Measurements from ENCODE around the gene MIDN.

Gene MIDN

DNA sequence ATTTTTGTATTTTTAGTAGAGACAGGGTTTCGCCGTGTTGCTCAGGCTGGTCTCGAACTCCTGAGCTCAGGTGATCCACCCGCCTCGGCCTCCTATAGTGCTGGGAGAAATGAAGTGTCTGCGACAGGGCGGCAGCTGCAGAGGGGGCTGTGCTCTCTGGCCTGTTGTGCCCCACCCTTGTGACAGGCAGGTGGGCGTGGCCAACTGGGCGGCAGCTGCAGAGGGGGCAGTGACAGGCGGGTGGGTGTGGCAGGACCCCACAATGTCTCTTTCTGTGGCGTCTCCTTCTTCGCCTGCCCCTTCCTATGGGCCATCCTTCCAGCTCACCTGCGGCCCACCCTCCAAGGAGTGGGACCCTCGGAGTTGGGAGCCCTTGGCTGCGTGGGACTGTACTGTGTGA lies 31.0 kb upstream of the MIDN start (continued):
- 0 out of 2 replicates have a peak, but pooled peaks have one; percentile 14 for TF ChIP-seq ZNF335 (tag by site-specific recombination; conservative IDR thresholded peaks at IDR 0.05)
- TF ChIP-seq TCF7L2 (IDR thresholded peaks at IDR 0.05; ENCODE audit: borderline replicate concordance, low read depth, low read length): no peak
- TF ChIP-seq, protein P1, sequence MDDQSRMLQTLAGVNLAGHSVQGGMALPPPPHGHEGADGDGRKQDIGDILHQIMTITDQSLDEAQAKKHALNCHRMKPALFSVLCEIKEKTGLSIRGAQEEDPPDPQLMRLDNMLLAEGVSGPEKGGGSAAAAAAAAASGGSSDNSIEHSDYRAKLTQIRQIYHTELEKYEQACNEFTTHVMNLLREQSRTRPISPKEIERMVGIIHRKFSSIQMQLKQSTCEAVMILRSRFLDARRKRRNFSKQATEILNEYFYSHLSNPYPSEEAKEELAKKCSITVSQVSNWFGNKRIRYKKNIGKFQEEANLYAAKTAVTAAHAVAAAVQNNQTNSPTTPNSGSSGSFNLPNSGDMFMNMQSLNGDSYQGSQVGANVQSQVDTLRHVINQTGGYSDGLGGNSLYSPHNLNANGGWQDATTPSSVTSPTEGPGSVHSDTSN (CRISPR knock-in tag; IDR thresholded peaks at IDR 0.05): no peak
- TF ChIP-seq, protein P2, sequence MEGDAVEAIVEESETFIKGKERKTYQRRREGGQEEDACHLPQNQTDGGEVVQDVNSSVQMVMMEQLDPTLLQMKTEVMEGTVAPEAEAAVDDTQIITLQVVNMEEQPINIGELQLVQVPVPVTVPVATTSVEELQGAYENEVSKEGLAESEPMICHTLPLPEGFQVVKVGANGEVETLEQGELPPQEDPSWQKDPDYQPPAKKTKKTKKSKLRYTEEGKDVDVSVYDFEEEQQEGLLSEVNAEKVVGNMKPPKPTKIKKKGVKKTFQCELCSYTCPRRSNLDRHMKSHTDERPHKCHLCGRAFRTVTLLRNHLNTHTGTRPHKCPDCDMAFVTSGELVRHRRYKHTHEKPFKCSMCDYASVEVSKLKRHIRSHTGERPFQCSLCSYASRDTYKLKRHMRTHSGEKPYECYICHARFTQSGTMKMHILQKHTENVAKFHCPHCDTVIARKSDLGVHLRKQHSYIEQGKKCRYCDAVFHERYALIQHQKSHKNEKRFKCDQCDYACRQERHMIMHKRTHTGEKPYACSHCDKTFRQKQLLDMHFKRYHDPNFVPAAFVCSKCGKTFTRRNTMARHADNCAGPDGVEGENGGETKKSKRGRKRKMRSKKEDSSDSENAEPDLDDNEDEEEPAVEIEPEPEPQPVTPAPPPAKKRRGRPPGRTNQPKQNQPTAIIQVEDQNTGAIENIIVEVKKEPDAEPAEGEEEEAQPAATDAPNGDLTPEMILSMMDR (tag by site-specific recombination; IDR thresholded peaks at IDR 0.05): no peak
- TF ChIP-seq, protein P3, sequence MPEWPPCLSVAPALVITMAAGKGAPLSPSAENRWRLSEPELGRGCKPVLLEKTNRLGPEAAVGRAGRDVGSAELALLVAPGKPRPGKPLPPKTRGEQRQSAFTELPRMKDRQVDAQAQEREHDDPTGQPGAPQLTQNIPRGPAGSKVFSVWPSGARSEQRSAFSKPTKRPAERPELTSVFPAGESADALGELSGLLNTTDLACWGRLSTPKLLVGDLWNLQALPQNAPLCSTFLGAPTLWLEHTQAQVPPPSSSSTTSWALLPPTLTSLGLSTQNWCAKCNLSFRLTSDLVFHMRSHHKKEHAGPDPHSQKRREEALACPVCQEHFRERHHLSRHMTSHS (tag by site-specific recombination; IDR thresholded peaks at IDR 0.05): no peak
- TF ChIP-seq ZNF292 (tag by site-specific recombination; IDR thresholded peaks at IDR 0.05; ENCODE audit: borderline replicate concordance, low read depth): no peak
- TF ChIP-seq, protein P4, sequence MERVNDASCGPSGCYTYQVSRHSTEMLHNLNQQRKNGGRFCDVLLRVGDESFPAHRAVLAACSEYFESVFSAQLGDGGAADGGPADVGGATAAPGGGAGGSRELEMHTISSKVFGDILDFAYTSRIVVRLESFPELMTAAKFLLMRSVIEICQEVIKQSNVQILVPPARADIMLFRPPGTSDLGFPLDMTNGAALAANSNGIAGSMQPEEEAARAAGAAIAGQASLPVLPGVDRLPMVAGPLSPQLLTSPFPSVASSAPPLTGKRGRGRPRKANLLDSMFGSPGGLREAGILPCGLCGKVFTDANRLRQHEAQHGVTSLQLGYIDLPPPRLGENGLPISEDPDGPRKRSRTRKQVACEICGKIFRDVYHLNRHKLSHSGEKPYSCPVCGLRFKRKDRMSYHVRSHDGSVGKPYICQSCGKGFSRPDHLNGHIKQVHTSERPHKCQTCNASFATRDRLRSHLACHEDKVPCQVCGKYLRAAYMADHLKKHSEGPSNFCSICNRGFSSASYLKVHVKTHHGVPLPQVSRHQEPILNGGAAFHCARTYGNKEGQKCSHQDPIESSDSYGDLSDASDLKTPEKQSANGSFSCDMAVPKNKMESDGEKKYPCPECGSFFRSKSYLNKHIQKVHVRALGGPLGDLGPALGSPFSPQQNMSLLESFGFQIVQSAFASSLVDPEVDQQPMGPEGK (tag by site-specific recombination; IDR thresholded peaks at IDR 0.05): no peak
- TF ChIP-seq, protein P5, sequence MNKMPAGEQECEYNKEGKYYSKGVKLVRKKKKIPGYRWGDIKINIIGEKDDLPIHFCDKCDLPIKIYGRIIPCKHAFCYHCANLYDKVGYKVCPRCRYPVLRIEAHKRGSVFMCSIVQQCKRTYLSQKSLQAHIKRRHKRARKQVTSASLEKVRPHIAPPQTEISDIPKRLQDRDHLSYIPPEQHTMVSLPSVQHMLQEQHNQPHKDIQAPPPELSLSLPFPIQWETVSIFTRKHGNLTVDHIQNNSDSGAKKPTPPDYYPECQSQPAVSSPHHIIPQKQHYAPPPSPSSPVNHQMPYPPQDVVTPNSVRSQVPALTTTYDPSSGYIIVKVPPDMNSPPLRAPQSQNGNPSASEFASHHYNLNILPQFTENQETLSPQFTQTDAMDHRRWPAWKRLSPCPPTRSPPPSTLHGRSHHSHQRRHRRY (tag by site-specific recombination; IDR thresholded peaks at IDR 0.05): no peak
- TF ChIP-seq, protein P6, sequence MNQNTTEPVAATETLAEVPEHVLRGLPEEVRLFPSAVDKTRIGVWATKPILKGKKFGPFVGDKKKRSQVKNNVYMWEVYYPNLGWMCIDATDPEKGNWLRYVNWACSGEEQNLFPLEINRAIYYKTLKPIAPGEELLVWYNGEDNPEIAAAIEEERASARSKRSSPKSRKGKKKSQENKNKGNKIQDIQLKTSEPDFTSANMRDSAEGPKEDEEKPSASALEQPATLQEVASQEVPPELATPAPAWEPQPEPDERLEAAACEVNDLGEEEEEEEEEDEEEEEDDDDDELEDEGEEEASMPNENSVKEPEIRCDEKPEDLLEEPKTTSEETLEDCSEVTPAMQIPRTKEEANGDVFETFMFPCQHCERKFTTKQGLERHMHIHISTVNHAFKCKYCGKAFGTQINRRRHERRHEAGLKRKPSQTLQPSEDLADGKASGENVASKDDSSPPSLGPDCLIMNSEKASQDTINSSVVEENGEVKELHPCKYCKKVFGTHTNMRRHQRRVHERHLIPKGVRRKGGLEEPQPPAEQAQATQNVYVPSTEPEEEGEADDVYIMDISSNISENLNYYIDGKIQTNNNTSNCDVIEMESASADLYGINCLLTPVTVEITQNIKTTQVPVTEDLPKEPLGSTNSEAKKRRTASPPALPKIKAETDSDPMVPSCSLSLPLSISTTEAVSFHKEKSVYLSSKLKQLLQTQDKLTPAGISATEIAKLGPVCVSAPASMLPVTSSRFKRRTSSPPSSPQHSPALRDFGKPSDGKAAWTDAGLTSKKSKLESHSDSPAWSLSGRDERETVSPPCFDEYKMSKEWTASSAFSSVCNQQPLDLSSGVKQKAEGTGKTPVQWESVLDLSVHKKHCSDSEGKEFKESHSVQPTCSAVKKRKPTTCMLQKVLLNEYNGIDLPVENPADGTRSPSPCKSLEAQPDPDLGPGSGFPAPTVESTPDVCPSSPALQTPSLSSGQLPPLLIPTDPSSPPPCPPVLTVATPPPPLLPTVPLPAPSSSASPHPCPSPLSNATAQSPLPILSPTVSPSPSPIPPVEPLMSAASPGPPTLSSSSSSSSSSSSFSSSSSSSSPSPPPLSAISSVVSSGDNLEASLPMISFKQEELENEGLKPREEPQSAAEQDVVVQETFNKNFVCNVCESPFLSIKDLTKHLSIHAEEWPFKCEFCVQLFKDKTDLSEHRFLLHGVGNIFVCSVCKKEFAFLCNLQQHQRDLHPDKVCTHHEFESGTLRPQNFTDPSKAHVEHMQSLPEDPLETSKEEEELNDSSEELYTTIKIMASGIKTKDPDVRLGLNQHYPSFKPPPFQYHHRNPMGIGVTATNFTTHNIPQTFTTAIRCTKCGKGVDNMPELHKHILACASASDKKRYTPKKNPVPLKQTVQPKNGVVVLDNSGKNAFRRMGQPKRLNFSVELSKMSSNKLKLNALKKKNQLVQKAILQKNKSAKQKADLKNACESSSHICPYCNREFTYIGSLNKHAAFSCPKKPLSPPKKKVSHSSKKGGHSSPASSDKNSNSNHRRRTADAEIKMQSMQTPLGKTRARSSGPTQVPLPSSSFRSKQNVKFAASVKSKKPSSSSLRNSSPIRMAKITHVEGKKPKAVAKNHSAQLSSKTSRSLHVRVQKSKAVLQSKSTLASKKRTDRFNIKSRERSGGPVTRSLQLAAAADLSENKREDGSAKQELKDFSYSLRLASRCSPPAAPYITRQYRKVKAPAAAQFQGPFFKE (tag by site-specific recombination; IDR thresholded peaks at IDR 0.05; ENCODE audit: borderline replicate concordance): no peak
- TF ChIP-seq EGR2 (tag by site-specific recombination; IDR thresholded peaks at IDR 0.05; ENCODE audit: low read depth): 0 out of 2 replicates have a peak, but pooled peaks have one; percentile 48
